HG03135 (cell line): ENCODE data around the gene ESR1.

Experiments used
- ATAC-seq: cut with Tn5 transposase; IDR thresholded peaks from one replicate; pipeline ENCODE4 v1.9.1; 2021; ENCODE audit warnings: mild to moderate bottlenecking, moderate library complexity; ENCODE audit not compliant: unreplicated experiment

The ESR1 gene

GRCh38 chr6:151807513-151808370, at the start of gene ESR1:
ESR1 (plus strand) TSS chr6:151807682; CDS start chr6:151807913, 231 bp downstream.
- ATAC-seq = no peak

GRCh38 chr6:151760486-151760885, 47.0 kb upstream of the ESR1 start:
- ATAC-seq = no peak

DNA sequence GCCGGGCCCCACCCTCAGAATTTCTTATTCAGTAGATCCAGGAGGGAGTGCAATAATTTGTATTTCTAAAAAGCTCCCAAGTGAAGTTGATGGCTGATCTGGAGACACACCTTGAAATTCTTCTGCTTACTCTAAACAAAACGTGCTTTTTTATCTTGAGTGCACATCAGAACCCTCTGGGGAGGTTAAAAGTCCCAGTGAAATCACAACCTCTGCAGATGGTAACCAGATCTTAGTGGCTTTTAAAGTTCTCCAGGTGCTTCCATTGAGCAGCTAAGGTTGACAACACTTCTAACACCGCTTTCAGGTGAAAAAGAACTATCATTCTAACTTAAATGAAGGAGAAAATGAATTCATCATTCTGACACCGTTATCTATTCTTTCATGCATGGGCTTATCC, 45.6 kb upstream of the ESR1 start:
- ATAC-seq = no peak

GRCh38 chr6:151762817-151763216, 44.7 kb upstream of the ESR1 start:
- ATAC-seq = no peak

GRCh38 chr6:151763303-151763702, 44.2 kb upstream of the ESR1 start:
- ATAC-seq = no peak

- peak; percentile 90 for ATAC-seq
These were observed 43.4 kb upstream of the ESR1 start for GRCh38 chr6:151763938-151764680.

GRCh38 chr6:151765444-151765886, 42.0 kb upstream of the ESR1 start:
- peak; percentile 53 for ATAC-seq

DNA sequence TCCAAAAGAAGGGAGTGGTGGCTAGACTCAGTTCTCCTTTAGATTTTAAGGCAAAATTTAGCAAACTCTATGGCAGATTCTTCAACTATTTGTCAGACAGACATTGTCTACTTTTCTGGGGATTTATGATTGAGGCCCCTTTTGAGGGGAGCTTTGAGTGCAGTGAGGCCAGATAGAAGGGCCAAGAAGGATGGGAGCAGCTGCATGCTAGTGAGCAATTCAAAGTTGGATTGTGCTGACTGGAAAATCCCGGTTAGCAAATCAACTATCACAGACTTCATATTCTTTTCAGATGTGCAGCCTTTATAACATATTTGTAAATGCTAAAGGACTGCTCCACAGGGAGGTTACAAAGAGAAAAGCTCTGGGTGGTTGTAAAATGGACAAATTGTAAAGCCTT, 35.0 kb upstream of the ESR1 start:
- ATAC-seq = no peak

DNA sequence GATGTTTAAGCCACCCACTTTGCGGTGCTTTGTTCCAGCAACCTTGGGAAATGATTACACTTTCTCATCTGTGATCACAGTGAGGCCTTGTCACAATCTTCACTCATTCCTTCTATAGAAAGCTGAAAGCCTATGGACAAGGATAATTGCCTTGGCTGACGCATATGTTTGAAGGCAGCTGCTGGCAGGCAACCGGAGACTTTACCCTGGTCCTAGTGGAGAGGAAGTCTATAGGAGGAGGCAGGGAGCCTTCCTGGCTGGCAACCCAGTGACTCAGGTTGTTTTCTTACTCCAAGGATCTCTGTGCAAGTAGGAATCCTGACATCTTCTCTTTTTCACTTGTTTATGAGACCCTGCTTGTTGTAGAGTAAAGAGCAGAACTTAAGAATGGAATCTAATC, 34.1 kb upstream of the ESR1 start:
- ATAC-seq = no peak

- no peak for ATAC-seq
These were observed 24.9 kb upstream of the ESR1 start for GRCh38 chr6:151782560-151782959.

DNA sequence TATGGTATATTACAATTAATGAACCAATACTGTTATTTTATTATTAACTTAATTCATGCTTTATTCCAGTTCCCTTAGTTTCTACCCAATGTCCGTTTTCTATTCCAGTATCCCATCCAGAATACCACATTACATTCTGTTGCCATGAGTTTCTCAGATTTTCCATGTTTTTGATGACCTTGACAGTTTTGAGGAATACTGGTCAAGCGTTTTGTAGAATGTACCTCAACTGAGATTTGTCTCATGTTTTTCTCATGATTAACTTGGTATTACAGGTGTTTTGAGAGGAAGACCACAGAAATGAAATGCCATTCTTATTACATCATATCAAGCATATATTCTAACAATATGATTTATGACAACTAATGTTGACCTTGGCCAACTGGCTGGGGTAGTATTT, 23.8 kb upstream of the ESR1 start:
- no peak for ATAC-seq

GRCh38 chr6:151784441-151785214, 22.9 kb upstream of the ESR1 start:
- ATAC-seq = no peak

DNA sequence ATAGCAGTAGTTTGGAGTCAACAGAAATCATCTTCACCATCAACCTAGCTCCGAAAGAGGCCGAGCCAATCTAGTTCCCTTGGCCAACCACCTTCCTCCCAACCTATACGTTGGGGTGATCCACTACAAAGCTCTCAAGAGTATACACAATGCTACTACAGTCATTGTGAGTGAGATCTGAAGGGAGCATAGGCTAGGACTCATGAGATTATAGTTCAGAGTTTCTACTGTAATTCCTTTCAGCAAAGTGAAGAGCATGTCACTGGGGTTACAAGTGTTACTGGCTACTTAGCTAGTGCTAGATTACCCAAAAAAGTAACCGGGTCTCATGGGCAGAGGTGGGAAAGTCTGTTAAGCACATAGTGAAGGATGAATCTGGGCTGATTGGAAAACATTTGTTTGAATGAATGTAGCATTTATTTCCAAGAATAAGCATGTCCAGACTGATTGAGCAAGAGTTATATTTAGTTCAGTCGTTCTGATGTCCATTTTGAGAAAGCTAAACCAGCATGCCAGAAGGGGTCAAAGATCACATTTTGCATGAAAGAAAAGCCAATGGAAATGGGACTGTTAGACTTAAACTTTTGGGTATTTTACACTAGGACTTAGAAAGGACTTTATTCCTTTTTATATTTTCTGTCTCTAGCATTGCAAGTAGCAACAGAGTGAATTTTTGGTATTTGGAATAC, 10.5 kb upstream of the ESR1 start:
- ATAC-seq = no peak

GRCh38 chr6:151803743-151804142, 3.7 kb upstream of the ESR1 start:
- ATAC-seq = no peak

- ATAC-seq = no peak
These were observed 2.7 kb upstream of the ESR1 start for GRCh38 chr6:151804585-151805285.

GRCh38 chr6:151805286-151805840, 2.1 kb upstream of the ESR1 start:
- ATAC-seq = no peak

DNA sequence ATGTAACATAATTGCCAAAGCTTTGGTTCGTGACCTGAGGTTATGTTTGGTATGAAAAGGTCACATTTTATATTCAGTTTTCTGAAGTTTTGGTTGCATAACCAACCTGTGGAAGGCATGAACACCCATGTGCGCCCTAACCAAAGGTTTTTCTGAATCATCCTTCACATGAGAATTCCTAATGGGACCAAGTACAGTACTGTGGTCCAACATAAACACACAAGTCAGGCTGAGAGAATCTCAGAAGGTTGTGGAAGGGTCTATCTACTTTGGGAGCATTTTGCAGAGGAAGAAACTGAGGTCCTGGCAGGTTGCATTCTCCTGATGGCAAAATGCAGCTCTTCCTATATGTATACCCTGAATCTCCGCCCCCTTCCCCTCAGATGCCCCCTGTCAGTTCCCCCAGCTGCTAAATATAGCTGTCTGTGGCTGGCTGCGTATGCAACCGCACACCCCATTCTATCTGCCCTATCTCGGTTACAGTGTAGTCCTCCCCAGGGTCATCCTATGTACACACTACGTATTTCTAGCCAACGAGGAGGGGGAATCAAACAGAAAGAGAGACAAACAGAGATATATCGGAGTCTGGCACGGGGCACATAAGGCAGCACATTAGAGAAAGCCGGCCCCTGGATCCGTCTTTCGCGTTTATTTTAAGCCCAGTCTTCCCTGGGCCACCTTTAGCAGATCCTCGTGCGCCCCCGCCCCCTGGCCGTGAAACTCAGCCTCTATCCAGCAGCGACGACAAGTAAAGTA, 547 bp upstream of the ESR1 start:
- ATAC-seq = no peak

DNA sequence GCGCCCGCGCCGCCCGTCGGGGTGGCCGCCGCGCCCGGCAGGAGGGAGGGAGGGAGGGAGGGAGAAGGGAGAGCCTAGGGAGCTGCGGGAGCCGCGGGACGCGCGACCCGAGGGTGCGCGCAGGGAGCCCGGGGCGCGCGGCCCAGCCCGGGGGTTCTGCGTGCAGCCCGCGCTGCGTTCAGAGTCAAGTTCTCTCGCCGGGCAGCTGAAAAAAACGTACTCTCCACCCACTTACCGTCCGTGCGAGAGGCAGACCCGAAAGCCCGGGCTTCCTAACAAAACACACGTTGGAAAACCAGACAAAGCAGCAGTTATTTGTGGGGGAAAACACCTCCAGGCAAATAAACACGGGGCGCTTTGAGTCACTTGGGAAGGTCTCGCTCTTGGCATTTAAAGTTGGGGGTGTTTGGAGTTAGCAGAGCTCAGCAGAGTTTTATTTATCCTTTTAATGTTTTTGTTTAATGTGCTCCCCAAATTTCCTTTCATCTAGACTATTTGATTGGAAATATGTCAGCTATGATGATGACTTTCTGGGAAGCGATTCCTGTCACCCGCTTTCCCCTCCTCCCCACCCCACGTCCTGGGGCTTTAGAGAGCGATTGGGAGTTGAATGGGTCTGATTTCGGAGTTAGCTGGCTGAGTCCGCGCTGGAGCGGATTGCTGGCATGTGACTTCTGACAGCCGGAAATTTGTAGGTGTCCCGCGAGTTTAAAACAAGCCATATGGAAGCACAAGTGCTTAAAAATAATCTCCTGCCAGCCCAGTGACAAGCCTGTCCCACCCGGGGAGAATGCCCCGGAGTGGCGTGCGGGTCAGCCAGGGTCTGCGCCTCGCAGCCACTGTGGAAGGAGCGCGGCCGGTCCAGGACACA, 1.1 kb downstream of the ESR1 start:
- ATAC-seq = no peak
